ENCODE measurements around the gene PDCD11. TPM values are rescaled to one million over a fixed set of nuclear protein-coding genes. Genes with fewer than 3 reads are reported as not detected.
"Not testable (repeated sequence)": the region's sequence is repeated elsewhere in the genome, so short reads cannot be mapped to it uniquely, and the experiment has no call there.

The PDCD11 gene
- total RNA-seq, 1 experiment from 2014 or later = 80.0 TPM

GRCh38 chr10:103467406-103467805 is 71.0 kb downstream of the PDCD11 start:
- no peaks in the 10 kb centered on the region for H3K36me3 ChIP-seq
- H3K27me3 ChIP-seq = no peaks in the 10 kb centered on the region
- peaks cover 12% of the 10 kb centered on the region for H3K4me1 ChIP-seq
- no peak overlapping the region for H3K27ac ChIP-seq
- no peak for DNase-seq
- H3K9me3 ChIP-seq (replicated peaks) = no peaks in the 10 kb centered on the region
- no peak overlapping the region for H3K4me3 ChIP-seq

- DNase-seq = no peak
- Histone ChIP-seq H3K36me3 (no peaks in the 10 kb centered on the region), H3K4me3 (no peak overlapping the region), H3K4me1 (peaks cover 12% of the 10 kb centered on the region), H3K27ac (no peak overlapping the region), H3K27me3 (no peaks in the 10 kb centered on the region), H3K9me3 (replicated peaks) (no peaks in the 10 kb centered on the region)
Observed at GRCh38 chr10:103469201-103469600, 72.8 kb downstream of the PDCD11 start.

GRCh38 chr10:103470761-103471653 is 74.6 kb downstream of the PDCD11 start:
- peak; percentile 49 for DNase-seq
- Histone ChIP-seq H3K36me3 (no peaks in the 10 kb centered on the region), H3K4me3 (no peak overlapping the region), H3K27ac (no peak overlapping the region), H3K4me1 (peaks cover 12% of the 10 kb centered on the region), H3K9me3 (replicated peaks) (no peaks in the 10 kb centered on the region), H3K27me3 (no peaks in the 10 kb centered on the region)

- Histone ChIP-seq H3K4me1 (peaks cover 12% of the 10 kb centered on the region), H3K4me3 (no peak overlapping the region), H3K27ac (no peak overlapping the region), H3K9me3 (replicated peaks) (no peaks in the 10 kb centered on the region), H3K27me3 (no peaks in the 10 kb centered on the region), H3K36me3 (no peaks in the 10 kb centered on the region)
- DNase-seq = no peak
Observed at GRCh38 chr10:103472005-103472404, 75.6 kb downstream of the PDCD11 start.

- Histone ChIP-seq H3K4me3 (no peak overlapping the region), H3K27ac (no peak overlapping the region), H3K36me3 (no peaks in the 10 kb centered on the region), H3K27me3 (no peaks in the 10 kb centered on the region), H3K9me3 (replicated peaks) (no peaks in the 10 kb centered on the region), H3K4me1 (peaks cover 12% of the 10 kb centered on the region)
- no peak for DNase-seq
Observed at GRCh38 chr10:103473261-103473671, 76.8 kb downstream of the PDCD11 start.

- H3K27ac ChIP-seq = no peak overlapping the region
- H3K36me3 ChIP-seq = no peaks in the 10 kb centered on the region
- no peaks in the 10 kb centered on the region for H3K27me3 ChIP-seq
- peaks cover 14% of the 10 kb centered on the region for H3K4me1 ChIP-seq
- no peak for DNase-seq
- H3K9me3 ChIP-seq (replicated peaks) = no peaks in the 10 kb centered on the region
- H3K4me3 ChIP-seq = no peak overlapping the region
Observed at GRCh38 chr10:103474077-103474476, 77.7 kb downstream of the PDCD11 start.

DNA sequence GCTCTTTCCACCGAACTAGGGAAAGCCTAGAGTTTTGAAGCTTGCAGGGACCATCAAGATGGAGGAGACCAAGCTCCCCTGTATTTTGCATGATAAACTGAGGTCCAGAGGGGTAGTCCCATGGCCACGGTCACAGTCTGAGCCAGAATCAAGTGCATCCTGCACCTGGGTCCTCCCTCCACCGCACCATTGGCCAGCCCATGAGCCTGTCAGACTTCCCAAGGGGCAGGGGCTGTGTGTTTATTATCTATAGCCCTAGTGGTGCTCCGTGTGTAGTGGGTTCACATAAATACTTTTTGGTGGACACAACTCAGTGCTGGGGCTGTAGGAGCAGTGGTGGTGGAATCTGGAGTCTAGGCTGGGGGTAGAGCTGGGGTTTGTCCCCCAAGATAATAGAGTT is 79.0 kb downstream of the PDCD11 start:
- Histone ChIP-seq H3K4me1 (peaks cover 23% of the 10 kb centered on the region), H3K27ac (no peak overlapping the region), H3K4me3 (no peak overlapping the region), H3K36me3 (no peaks in the 10 kb centered on the region), H3K9me3 (replicated peaks) (no peaks in the 10 kb centered on the region), H3K27me3 (no peaks in the 10 kb centered on the region)
- DNase-seq = no peak

GRCh38 chr10:103476046-103476768 is 79.8 kb downstream of the PDCD11 start:
- Histone ChIP-seq H3K27ac (no peak overlapping the region), H3K4me3 (no peak overlapping the region), H3K9me3 (replicated peaks) (no peaks in the 10 kb centered on the region), H3K4me1 (peaks cover 27% of the 10 kb centered on the region), H3K27me3 (no peaks in the 10 kb centered on the region), H3K36me3 (no peaks in the 10 kb centered on the region)
- DNase-seq = peak; percentile 44 to 55

DNA sequence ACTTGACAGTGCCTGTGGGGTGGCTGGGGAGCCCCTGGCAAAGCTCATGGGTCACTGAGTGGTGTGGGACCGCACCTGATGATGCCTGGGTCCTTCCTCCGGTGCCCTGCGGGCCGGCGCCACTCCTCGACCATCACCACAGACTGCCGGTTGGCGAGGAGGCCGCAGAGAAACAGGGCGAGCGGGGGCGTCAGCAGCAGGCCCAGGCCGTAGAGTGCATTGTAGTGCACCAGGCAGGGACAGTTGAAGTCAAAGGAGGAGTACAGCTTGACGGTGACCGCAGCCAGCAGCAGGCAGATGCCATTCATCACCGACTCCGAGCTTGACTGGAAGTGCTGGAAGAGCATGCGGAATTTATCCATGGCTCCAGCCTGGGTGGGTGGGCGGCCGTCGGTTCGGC is 82.2 kb downstream of the PDCD11 start:
- Histone ChIP-seq H3K9me3 (replicated peaks) (no peaks in the 10 kb centered on the region), H3K27me3 (no peaks in the 10 kb centered on the region), H3K36me3 (no peaks in the 10 kb centered on the region), H3K4me1 (peaks cover 31% of the 10 kb centered on the region), H3K27ac (no peak overlapping the region), H3K4me3 (no peak overlapping the region)
- no peak for DNase-seq

GRCh38 chr10:103479135-103479534 is 82.7 kb downstream of the PDCD11 start, which contains the start of gene CALHM3:
CALHM3 (minus strand) TSS chr10:103479240; CDS start chr10:103479032, 208 bp downstream.
- H3K36me3 ChIP-seq = no peaks in the 10 kb centered on the region
- H3K9me3 ChIP-seq (replicated peaks) = no peaks in the 10 kb centered on the region
- H3K4me3 ChIP-seq = no peak within 1 kb of the TSS
- no peaks in the 10 kb centered on the region for H3K27me3 ChIP-seq
- H3K4me1 ChIP-seq = peaks cover 31% of the 10 kb centered on the region
- H3K27ac ChIP-seq = no peak within 1 kb of the TSS
- no peak for DNase-seq

- Histone ChIP-seq H3K4me1 (peaks cover 31% of the 10 kb centered on the region), H3K27ac (no peak overlapping the region; the same call in 1 of the 2 replicates), H3K27me3 (no peaks in the 10 kb centered on the region), H3K9me3 (replicated peaks) (no peaks in the 10 kb centered on the region), H3K36me3 (no peaks in the 10 kb centered on the region), H3K4me3 (no peak overlapping the region)
- peak in 1 of 2 experiments; percentile 40 for DNase-seq
Observed at GRCh38 chr10:103480521-103480920, 84.1 kb downstream of the PDCD11 start.

GRCh38 chr10:103481974-103482531 is 85.6 kb downstream of the PDCD11 start:
- Histone ChIP-seq H3K9me3 (replicated peaks) (no peaks in the 10 kb centered on the region), H3K36me3 (no peaks in the 10 kb centered on the region), H3K27ac (no peak overlapping the region), H3K4me1 (peaks cover 31% of the 10 kb centered on the region), H3K27me3 (no peaks in the 10 kb centered on the region), H3K4me3 (peak overlapping the region; percentile 1; the same call in 1 of the 2 replicates)
- DNase-seq = peak; percentile 61 to 86

- DNase-seq, H3K27me3 ChIP-seq, H3K4me3 ChIP-seq: not testable (repeated sequence)
Observed at GRCh38 chr10:103486635-103487409, 90.4 kb downstream of the PDCD11 start.

GRCh38 chr10:103487410-103487708 is 90.9 kb downstream of the PDCD11 start:
- no peaks in the 10 kb centered on the region for H3K9me3 ChIP-seq (replicated peaks)
- H3K27ac ChIP-seq = no peak overlapping the region
- no peaks in the 10 kb centered on the region for H3K36me3 ChIP-seq
- H3K4me1 ChIP-seq = peaks cover 18% of the 10 kb centered on the region
- H3K4me3 ChIP-seq = no peak overlapping the region
- no peaks in the 10 kb centered on the region for H3K27me3 ChIP-seq
- no peak for DNase-seq

More at GRCh38 chr10:103486635-103487409, 90.4 kb downstream of the PDCD11 start:
- H3K4me1 ChIP-seq = peaks cover 17% of the 10 kb centered on the region
- H3K9me3 ChIP-seq (replicated peaks); H3K27ac ChIP-seq; H3K36me3 ChIP-seq: not testable (repeated sequence)

Measured in SJCRH30 (cell line).